ENCODE measurements around the gene ZCCHC12.

DNA sequence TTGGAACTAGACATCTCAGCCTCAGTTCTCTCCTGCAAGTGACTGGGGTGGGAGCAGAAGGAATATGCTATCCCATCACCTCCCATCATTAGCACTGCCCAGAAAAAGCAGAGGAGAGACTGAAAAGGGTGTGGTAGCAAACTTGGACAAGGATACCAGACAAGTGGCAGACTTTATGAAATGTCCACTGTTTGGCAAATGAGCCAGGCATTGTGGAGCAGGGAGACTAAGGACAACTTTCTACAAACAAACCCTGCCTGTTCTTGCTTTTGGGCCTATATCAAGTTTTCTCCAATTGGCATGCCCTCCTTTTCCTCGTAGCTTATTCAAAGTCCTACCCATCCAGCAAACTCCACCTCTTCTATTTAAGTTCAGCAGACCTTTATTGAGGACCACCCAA, 41.6 kb downstream of the ZCCHC12 start:
- TF ChIP-seq, protein P1, sequence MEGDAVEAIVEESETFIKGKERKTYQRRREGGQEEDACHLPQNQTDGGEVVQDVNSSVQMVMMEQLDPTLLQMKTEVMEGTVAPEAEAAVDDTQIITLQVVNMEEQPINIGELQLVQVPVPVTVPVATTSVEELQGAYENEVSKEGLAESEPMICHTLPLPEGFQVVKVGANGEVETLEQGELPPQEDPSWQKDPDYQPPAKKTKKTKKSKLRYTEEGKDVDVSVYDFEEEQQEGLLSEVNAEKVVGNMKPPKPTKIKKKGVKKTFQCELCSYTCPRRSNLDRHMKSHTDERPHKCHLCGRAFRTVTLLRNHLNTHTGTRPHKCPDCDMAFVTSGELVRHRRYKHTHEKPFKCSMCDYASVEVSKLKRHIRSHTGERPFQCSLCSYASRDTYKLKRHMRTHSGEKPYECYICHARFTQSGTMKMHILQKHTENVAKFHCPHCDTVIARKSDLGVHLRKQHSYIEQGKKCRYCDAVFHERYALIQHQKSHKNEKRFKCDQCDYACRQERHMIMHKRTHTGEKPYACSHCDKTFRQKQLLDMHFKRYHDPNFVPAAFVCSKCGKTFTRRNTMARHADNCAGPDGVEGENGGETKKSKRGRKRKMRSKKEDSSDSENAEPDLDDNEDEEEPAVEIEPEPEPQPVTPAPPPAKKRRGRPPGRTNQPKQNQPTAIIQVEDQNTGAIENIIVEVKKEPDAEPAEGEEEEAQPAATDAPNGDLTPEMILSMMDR (IDR thresholded peaks at IDR 0.05) = no peak
- no peak for TF ChIP-seq POLR2A (IDR thresholded peaks at IDR 0.05)

All from testis (tissue), 2 donors.